Measurements from ENCODE around the gene CSPG4. TPM values are rescaled to one million over a fixed set of nuclear protein-coding genes. Genes with fewer than 3 reads are reported as not detected.
"Not testable (repeated sequence)": the region's sequence is repeated elsewhere in the genome, so short reads cannot be mapped to it uniquely, and the experiment has no call there.

CSPG4 gene
- total RNA-seq, 1 experiment from 2014 or later: 32.3 TPM

DNA sequence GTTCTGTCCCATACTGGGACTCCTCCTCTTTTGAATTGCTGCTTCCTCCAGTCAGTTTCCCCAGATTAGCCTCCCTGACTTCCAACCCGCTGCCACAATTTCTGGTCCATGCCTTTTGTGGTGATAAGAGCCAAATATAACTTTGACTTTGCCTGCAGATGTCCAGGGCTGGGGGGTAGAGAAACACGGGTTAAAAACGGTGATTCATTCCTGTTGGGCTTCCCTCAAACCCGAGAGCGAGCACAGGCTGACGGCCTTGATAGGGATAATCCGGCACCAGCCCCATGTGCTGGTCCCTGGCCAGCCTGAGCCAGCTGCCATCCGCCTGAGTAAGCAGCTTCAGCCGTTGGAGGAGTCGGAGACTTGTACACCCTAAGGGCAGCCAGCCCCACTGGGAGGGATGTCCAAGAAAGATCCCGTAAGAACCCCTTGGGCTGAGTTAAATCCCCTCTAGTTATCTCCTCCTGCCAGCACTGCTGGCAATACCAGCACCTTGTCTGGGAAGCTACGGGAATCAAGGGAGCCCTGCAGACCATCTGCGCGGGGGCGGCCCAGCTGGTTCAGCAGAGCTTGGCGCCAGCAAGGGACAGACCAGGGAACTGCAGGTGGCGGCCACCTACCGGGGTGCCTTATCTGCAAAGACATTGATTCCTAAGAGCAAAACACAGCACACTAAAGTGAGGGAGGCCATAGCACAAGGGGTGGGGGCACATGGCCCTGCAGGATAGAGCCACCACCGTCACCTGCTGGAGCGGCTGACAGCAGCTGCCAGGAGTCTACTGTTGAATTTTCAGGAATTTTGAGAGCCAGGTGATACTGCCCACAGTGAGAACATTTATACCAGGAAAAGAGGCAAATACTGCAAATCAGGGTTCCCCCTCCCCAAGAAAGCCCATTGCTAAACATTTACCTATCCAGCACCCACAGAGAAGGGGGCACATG, 18.1 kb downstream of the CSPG4 start:
- DNase-seq (ENCODE audit: low spot score): peak; percentile 87
- in situ Hi-C loops (cut with HindIII; ENCODE audit: low sequenced_read_pairs): no loop called here

DNA sequence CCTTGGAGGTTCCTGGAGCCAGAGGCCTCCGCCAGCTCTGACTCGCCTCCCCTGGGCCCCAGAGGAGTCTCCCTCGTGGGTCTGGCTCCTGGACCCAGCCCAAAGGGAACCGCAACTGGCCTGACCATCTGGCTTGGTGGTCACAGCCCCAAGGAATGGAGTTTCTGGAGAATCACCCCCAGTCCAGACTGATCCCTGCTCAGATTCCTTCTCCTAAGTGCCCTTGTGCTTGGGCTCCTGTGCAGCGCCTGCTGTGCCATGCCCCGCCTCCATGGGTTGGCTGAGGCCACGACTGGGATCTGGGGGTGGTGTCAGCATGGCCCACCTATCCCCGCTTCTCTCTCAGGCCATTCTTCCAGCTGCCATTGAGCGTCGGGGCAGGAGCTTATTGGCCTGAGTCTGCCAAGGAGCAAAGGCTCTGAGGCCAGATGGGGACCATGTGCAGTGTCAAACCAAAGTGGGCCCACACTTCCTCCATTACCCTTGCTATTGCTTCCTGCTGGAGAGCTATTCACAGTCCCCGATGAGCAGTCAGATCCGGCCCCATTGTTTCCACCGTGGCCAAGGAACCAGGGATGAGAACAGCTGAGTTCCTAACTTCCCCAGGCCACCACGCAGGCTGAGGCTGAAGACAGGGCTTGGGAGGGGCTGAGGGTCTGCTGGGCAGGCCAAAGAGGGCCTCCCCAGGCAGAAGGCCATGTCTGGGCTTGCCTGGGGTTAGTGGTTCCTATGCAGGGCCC, 19.0 kb downstream of the CSPG4 start:
- in situ Hi-C loops (cut with HindIII; ENCODE audit: low sequenced_read_pairs): no loop called here
- DNase-seq (ENCODE audit: low spot score): no peak

- in situ Hi-C loops (cut with HindIII; ENCODE audit: low sequenced_read_pairs): not testable (repeated sequence)
These were observed 19.6 kb downstream of the CSPG4 start for GRCh38 chr15:75693028-75693427.

DNA sequence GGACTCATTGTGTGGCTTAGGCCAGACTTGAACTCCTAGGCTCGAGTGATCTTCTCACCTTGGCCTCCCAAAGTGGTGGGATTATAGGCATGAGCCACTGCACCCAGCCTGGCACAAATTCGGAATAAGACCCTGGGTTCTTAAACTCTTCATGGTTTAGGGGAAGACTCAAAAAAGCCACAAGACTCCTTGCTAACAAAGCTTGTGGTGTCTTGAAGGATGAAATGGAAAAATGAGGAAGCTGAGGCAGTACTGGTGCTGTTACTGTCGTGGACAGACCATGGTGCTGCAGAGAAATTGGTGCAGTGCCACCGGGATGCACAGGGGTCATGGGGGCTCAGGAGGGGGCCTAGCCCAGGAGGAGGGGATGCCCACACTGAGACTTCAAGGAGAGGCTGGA, 20.3 kb downstream of the CSPG4 start:
- in situ Hi-C loops (cut with HindIII; ENCODE audit: low sequenced_read_pairs); DNase-seq (ENCODE audit: low spot score): not testable (repeated sequence)

More at GRCh38 chr15:75693028-75693427, 19.6 kb downstream of the CSPG4 start:
- DNase-seq (ENCODE audit: low spot score): not testable (repeated sequence)

DNA sequence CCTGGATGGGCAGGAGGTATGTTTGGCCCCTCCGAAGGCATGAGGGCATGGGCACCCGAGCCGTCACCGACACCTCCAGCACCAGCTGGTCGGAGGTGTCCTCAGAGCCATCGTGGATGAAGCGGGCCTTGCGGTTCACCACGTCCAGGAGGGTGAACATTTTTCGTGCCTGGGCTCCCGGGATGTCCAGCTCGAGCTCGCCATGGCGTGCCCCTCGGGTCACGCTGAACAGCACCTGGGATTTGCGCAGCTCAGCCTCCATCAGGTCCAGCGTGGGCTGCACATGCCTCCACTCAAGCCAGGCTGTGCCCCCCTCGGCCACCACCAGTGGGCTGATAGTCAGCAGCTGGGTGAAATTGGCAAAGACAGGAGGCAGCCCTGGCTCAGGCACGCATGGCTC, 23.2 kb downstream of the CSPG4 start:
- in situ Hi-C loops (cut with HindIII; ENCODE audit: low sequenced_read_pairs); DNase-seq (ENCODE audit: low spot score): not testable (repeated sequence)

- in situ Hi-C loops (cut with HindIII; ENCODE audit: low sequenced_read_pairs): no loop called here
- no peak for DNase-seq (ENCODE audit: low spot score)
These were observed 23.8 kb downstream of the CSPG4 start for GRCh38 chr15:75688831-75689230.

DNA sequence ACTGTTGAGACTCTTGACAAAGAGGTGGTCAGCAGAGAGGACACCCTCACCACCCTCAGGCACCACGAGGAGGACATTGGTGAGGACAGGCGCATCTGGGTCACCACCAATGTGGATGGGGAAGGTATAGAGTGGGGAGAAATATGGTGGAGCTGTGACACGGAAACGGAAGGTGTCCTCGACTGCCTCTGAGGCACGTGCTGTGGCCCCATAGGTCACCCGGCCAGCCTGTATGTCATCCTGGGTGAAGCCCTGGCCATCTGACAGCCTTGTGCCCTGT, 24.4 kb downstream of the CSPG4 start:
- in situ Hi-C loops (cut with HindIII; ENCODE audit: low sequenced_read_pairs): no loop called here
- DNase-seq (ENCODE audit: low spot score): no peak

- in situ Hi-C loops (cut with HindIII; ENCODE audit: low sequenced_read_pairs): no loop called here
These were observed 25.0 kb downstream of the CSPG4 start for GRCh38 chr15:75687486-75688277.

DNA sequence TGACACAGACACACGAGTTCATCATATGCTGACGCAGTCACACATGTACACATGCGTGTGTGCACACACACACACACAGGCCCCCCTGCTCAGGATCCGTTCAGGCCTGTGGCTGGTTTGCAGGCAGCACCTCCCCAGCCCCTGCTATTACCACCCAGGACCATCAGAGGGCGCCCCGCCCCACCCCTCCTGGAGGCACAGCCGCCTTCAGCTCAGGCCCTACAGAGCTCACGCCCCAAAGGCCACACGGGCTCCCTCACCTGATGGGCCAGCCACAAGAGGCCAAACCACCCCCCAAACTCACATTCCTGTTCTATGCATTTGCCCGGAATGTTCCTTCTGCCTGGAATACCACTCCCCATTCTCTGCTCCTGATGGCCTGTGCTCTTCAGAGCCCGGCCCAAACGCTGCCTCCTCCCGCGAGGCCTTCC, 26.4 kb downstream of the CSPG4 start:
- DNase-seq (ENCODE audit: low spot score): peak; percentile 46
- in situ Hi-C loops (cut with HindIII; ENCODE audit: low sequenced_read_pairs): not testable (repeated sequence)

More at GRCh38 chr15:75687486-75688277, 25.0 kb downstream of the CSPG4 start:
- DNase-seq (ENCODE audit: low spot score): no peak

DNA sequence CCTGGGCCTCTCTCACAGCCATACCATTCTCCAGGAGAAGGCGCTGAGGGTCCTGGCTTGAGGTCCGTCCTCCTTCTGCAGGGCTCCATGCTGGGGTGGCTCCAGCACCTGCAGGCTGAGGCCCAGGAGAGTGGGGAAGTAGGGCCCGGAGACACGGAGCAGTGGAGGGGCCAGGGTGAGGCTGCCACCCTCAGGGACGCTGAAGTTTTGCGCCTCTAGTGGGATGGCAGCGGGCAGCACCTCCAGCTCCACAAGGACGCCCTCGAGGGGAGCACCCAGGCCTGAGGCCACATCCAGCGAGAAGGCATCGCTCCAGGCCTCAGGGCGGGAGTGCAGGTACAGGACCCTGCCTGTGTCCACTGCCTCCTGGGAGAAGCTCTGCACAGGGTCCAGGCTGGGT, 27.5 kb downstream of the CSPG4 start:
- DNase-seq (ENCODE audit: low spot score): no peak
- in situ Hi-C loops (cut with HindIII; ENCODE audit: low sequenced_read_pairs): no loop called here

DNA sequence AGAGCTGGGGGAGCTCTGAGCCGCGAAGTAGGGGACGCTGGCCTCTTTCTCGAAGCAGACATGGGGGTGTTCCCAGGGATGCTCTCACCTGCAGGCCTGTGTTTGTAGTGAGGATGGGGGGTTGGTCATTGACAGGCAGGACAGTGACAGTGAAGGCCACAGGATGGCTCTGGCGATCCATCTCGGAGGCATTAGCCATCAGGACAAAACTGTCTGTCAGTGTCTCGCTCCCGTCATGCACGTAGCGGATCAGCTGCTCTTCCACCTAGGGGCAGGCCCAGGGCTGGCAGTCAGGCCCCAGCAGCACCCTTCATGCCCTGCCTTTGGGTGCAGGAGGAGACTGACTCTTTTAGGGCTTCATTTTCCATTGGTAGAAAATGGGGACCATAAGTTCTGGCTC, 28.0 kb downstream of the CSPG4 start:
- in situ Hi-C loops (cut with HindIII; ENCODE audit: low sequenced_read_pairs): no loop called here

GRCh38 chr15:75683646-75684312, 28.9 kb downstream of the CSPG4 start:
- DNase-seq (ENCODE audit: low spot score): peak; percentile 69
- in situ Hi-C loops (cut with HindIII; ENCODE audit: low sequenced_read_pairs): not testable (repeated sequence)

More for the DNA sequence above, 28.0 kb downstream of the CSPG4 start:
- no peak for DNase-seq (ENCODE audit: low spot score)

- no peak for DNase-seq (ENCODE audit: low spot score)
- in situ Hi-C loops (cut with HindIII; ENCODE audit: low sequenced_read_pairs): no loop called here
These were observed 30.2 kb downstream of the CSPG4 start for GRCh38 chr15:75682181-75683135.

- no peak for DNase-seq (ENCODE audit: low spot score)
- in situ Hi-C loops (cut with HindIII; ENCODE audit: low sequenced_read_pairs): no loop called here
These were observed 32.5 kb downstream of the CSPG4 start for GRCh38 chr15:75680007-75680789.

- in situ Hi-C loops (cut with HindIII; ENCODE audit: low sequenced_read_pairs); DNase-seq (ENCODE audit: low spot score): not testable (repeated sequence)
These were observed 34.3 kb downstream of the CSPG4 start for GRCh38 chr15:75678324-75678690.

GRCh38 chr15:75677465-75678323, 35.0 kb downstream of the CSPG4 start:
- in situ Hi-C loops (cut with HindIII; ENCODE audit: low sequenced_read_pairs): no loop called here
- no peak for DNase-seq (ENCODE audit: low spot score)

All from G401 (cell line).